Fibroblast of lung (primary cell): ENCODE results near the gene CLASP1. TPM values are rescaled to one million over a fixed set of nuclear protein-coding genes. Genes with fewer than 3 reads are reported as not detected.

Source experiments
- DNase-seq, 2 donors: peaks; one replicate each; pipeline versions ENCODE4 v3.0.0 to v3.0.0-alpha.2; 2010; ENCODE audit warnings: low read depth in 2 of 2
- H2AFZ ChIP-seq: 2 replicates; pipeline ENCODE4 v1.5.1; 2012; ENCODE audit warnings: low read length, control low read depth, inconsistent platforms
- H3K27ac ChIP-seq: 2 replicates; pipeline ENCODE4 v1.5.1; 2011; ENCODE audit warnings: low read length, control low read depth; ENCODE audit not compliant: insufficient read depth
- H3K27me3 ChIP-seq: 2 replicates; pipeline ENCODE4 v1.5.1; 2011; ENCODE audit warnings: mild to moderate bottlenecking, low read length; ENCODE audit not compliant: control insufficient read depth, insufficient read depth
- H3K36me3 ChIP-seq: 2 replicates; pipeline ENCODE4 v1.5.1; 2011; ENCODE audit warnings: low read length; ENCODE audit not compliant: control insufficient read depth, insufficient read depth
- H3K4me1 ChIP-seq: 2 replicates; pipeline ENCODE4 v1.5.1; 2011; ENCODE audit warnings: low read length; ENCODE audit not compliant: control insufficient read depth, insufficient read depth; ENCODE audit errors: extremely low read depth
- H3K4me2 ChIP-seq: 2 replicates; pipeline ENCODE4 v1.5.1; 2011; ENCODE audit warnings: low read length, control low read depth; ENCODE audit not compliant: insufficient read depth; ENCODE audit errors: extremely low read depth
- H3K4me3 ChIP-seq, 4 experiments: fragments of 200-600 bp in 1 of 4; sonication (generic) in 1 of 4; replicated peaks in 1 of 4; 2 replicates each; pipeline ENCODE4 v1.5.1; 2011 to 2016; ENCODE audit warnings: low read length in 4 of 4, low read depth in 3 of 4, mild to moderate bottlenecking in 3 of 4, control low read depth in 2 of 4, inconsistent platforms in 1 of 4, mixed read lengths in 1 of 4; ENCODE audit not compliant: insufficient read depth in 1 of 4; ENCODE audit errors: control extremely low read depth in 1 of 4
- H3K79me2 ChIP-seq: 2 replicates; pipeline ENCODE4 v1.5.1; 2012; ENCODE audit warnings: mild to moderate bottlenecking, low read length, inconsistent platforms; ENCODE audit not compliant: control insufficient read depth, insufficient read depth
- H3K9ac ChIP-seq: 2 replicates; pipeline ENCODE4 v1.5.1; 2011; ENCODE audit warnings: mild to moderate bottlenecking, low read length, control low read depth; ENCODE audit not compliant: insufficient read depth
- H3K9me3 ChIP-seq: 2 replicates; pipeline ENCODE4 v1.5.1; 2012; ENCODE audit warnings: low read depth, low read length; ENCODE audit not compliant: control insufficient read depth, insufficient read depth
- H4K20me1 ChIP-seq: 2 replicates; pipeline ENCODE4 v1.5.1; 2011; ENCODE audit warnings: low read length; ENCODE audit not compliant: control insufficient read depth, insufficient read depth; ENCODE audit errors: extremely low read depth
- CTCF ChIP-seq, 2 donors: IDR thresholded peaks in 1 of 2; conservative IDR thresholded peaks in 1 of 2; 1 replicate in 1 of 2; 2 replicates in 1 of 2; pipeline ENCODE4 v1.5.1; 2011 to 2012; ENCODE audit warnings: low read length in 2 of 2, control low read depth in 1 of 2, inconsistent platforms in 1 of 2, low read depth in 1 of 2, mild to moderate bottlenecking in 1 of 2
- EZH2 ChIP-seq: IDR thresholded peaks from 2 replicates; pipeline ENCODE4 v1.5.1; 2012; ENCODE audit warnings: low read length, control low read depth, mild to moderate bottlenecking; ENCODE audit errors: missing control alignments
- polyA plus RNA-seq, 2 donors: library from polyadenylated mRNA; depleted of rRNA in 1 of 2; stranded (reverse) in 1 of 2; unstranded in 1 of 2; fragments of >200 nt; gene quantifications; 2 replicates each; pipeline ENCODE4 v1.2.1, GENCODE V29; 2011 to 2012; ENCODE audit warnings: missing spikeins in 1 of 2
- total RNA-seq: library from RNA; depleted of rRNA; stranded (reverse); fragments of >200 nt; gene quantifications from 2 replicates; pipeline ENCODE4 v1.2.1, GENCODE V29; 2014

The CLASP1 gene
- total and polyA plus RNA-seq, 2 donors (not counting 1 experiment from before 2014, with no cell fraction given) = 6.0 to 48.4 TPM

- no peak overlapping the region for H3K27ac ChIP-seq
- H3K9ac ChIP-seq = no peak overlapping the region
- H3K27me3 ChIP-seq = no peaks in the 10 kb centered on the region
- no peaks in the 10 kb centered on the region for H4K20me1 ChIP-seq
- H2AFZ ChIP-seq = no peak overlapping the region
- H3K4me2 ChIP-seq = no peak overlapping the region
- no peak for DNase-seq
- TF ChIP-seq CTCF (conservative IDR thresholded peaks at IDR 0.05 in 1 of 2, IDR thresholded peaks at IDR 0.05 in 1 of 2; ENCODE audit: low read depth in 1 of 2, low read length in 2 of 2) = no peak
- TF ChIP-seq EZH2 = no peak
- no peaks in the 10 kb centered on the region for H3K9me3 ChIP-seq
- H3K79me2 ChIP-seq = no peaks in the 10 kb centered on the region
- no peaks in the 10 kb centered on the region for H3K4me1 ChIP-seq
- peaks cover 3% of the 10 kb centered on the region for H3K36me3 ChIP-seq
- no peak overlapping the region for H3K4me3 ChIP-seq
Measured at GRCh38 chr2:121418494-121419058, 230.7 kb downstream of the CLASP1 start.

DNA sequence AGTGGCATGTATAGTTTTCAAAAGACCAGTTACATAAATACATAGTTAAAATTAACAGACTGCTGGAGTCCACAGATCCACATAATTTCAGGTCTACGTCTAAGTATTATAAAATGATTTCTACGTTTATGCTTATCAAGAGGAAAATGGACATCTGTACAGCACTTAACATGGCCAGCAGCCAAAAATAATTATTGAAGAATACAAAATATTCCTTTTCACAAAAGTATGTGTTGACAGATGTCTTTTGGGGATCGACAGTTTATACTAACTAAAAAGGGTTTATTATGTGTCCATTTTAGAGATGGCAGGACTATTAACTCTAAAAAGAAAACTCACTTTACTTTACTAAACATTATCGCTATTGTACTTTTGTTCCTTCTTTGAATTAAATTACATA is 231.4 kb downstream of the CLASP1 start:
- H3K4me2 ChIP-seq = no peak overlapping the region
- no peak for DNase-seq
- no peak overlapping the region for H3K9ac ChIP-seq
- H3K4me1 ChIP-seq = no peaks in the 10 kb centered on the region
- H3K36me3 ChIP-seq = peaks cover 3% of the 10 kb centered on the region
- TF ChIP-seq EZH2 (no peak), CTCF (conservative IDR thresholded peaks at IDR 0.05 in 1 of 2, IDR thresholded peaks at IDR 0.05 in 1 of 2; ENCODE audit: low read depth in 1 of 2, low read length in 2 of 2) (no peak)
- H4K20me1 ChIP-seq = no peaks in the 10 kb centered on the region
- no peak overlapping the region for H3K27ac ChIP-seq
- H3K9me3 ChIP-seq = no peaks in the 10 kb centered on the region
- no peak overlapping the region for H2AFZ ChIP-seq
- no peak overlapping the region for H3K4me3 ChIP-seq
- no peaks in the 10 kb centered on the region for H3K79me2 ChIP-seq
- H3K27me3 ChIP-seq = no peaks in the 10 kb centered on the region

DNA sequence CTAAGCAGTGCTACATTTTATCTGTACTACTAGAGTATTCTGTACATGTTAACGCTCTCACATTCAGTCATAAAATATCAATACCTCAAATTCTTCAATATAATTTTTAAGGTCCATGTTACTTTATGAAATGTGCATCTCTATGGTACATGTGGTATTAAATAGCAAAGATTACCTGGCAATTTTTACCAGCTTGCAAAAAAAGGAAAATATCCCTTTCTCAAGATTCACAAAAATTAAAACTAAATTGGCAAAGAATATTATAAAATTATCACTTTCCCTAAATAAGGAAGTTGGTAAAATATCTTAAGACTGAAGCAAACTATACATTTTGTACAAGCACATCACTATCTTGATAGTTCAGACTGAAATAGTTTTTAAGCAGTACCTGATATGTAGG is 233.5 kb downstream of the CLASP1 start:
- no peak overlapping the region for H3K4me3 ChIP-seq

More for the DNA sequence above, 233.5 kb downstream of the CLASP1 start:
- H3K9ac ChIP-seq = no peak overlapping the region
- H3K27ac ChIP-seq = no peak overlapping the region
- no peak for DNase-seq
- no peaks in the 10 kb centered on the region for H3K9me3 ChIP-seq
- H3K4me1 ChIP-seq = no peaks in the 10 kb centered on the region
- no peaks in the 10 kb centered on the region for H4K20me1 ChIP-seq
- no peak overlapping the region for H3K4me2 ChIP-seq
- H2AFZ ChIP-seq = no peak overlapping the region
- H3K36me3 ChIP-seq = peaks cover 3% of the 10 kb centered on the region
- no peak for TF ChIP-seq EZH2
- TF ChIP-seq CTCF (conservative IDR thresholded peaks at IDR 0.05 in 1 of 2, IDR thresholded peaks at IDR 0.05 in 1 of 2; ENCODE audit: low read depth in 1 of 2, low read length in 2 of 2) = no peak
- H3K79me2 ChIP-seq = no peaks in the 10 kb centered on the region
- H3K27me3 ChIP-seq = no peaks in the 10 kb centered on the region
